HG02642 (cell line): ENCODE results near the gene GIGYF2.
"Not testable (repeated sequence)": the region's sequence is repeated elsewhere in the genome, so short reads cannot be mapped to it uniquely, and the experiment has no call there.

Experiments used
- ATAC-seq: cut with Tn5 transposase; IDR thresholded peaks from one replicate; pipeline ENCODE4 v1.9.1; 2021; ENCODE audit warnings: mild to moderate bottlenecking; ENCODE audit not compliant: unreplicated experiment, poor library complexity

The GIGYF2 gene

GRCh38 chr2:232685391-232685790 lies 11.7 kb upstream of the GIGYF2 start:
- not testable (repeated sequence) for ATAC-seq

GRCh38 chr2:232687382-232688160 lies 9.6 kb upstream of the GIGYF2 start:
- no peak for ATAC-seq

GRCh38 chr2:232688201-232688600 lies 8.9 kb upstream of the GIGYF2 start:
- ATAC-seq, result no peak

GRCh38 chr2:232689152-232689910 lies 7.8 kb upstream of the GIGYF2 start:
- ATAC-seq, result no peak

- not testable (repeated sequence) for ATAC-seq
Measured at GRCh38 chr2:232691117-232691516, 6.0 kb upstream of the GIGYF2 start.

- no peak for ATAC-seq
Measured at GRCh38 chr2:232693344-232693743, 3.8 kb upstream of the GIGYF2 start.

- no peak for ATAC-seq
Measured at GRCh38 chr2:232696609-232697058, 497 bp upstream of the GIGYF2 start.

- ATAC-seq, result no peak
Measured at GRCh38 chr2:232697807-232698110, 628 bp downstream of the GIGYF2 start.

- no peak for ATAC-seq
Measured at GRCh38 chr2:232698556-232699091, 1.5 kb downstream of the GIGYF2 start.

- ATAC-seq, result no peak
Measured at GRCh38 chr2:232699110-232699509, 2.0 kb downstream of the GIGYF2 start.

GRCh38 chr2:232700154-232700553 lies 3.0 kb downstream of the GIGYF2 start:
- ATAC-seq, result no peak

- no peak for ATAC-seq
Measured at GRCh38 chr2:232707076-232707475, 9.9 kb downstream of the GIGYF2 start.

GRCh38 chr2:232713505-232713904 lies 16.4 kb downstream of the GIGYF2 start:
- no peak for ATAC-seq

- ATAC-seq, result no peak
Measured at GRCh38 chr2:232714969-232715368, 17.8 kb downstream of the GIGYF2 start.

- not testable (repeated sequence) for ATAC-seq
Measured at GRCh38 chr2:232720056-232720455, 22.9 kb downstream of the GIGYF2 start.

- ATAC-seq, result no peak
Measured at GRCh38 chr2:232721261-232721660, 24.1 kb downstream of the GIGYF2 start.

GRCh38 chr2:232721882-232722281 lies 24.8 kb downstream of the GIGYF2 start:
- ATAC-seq, result no peak

- ATAC-seq, result no peak
Measured at GRCh38 chr2:232723027-232723426, 25.9 kb downstream of the GIGYF2 start.

GRCh38 chr2:232728785-232729184 lies 31.7 kb downstream of the GIGYF2 start:
- no peak for ATAC-seq

- no peak for ATAC-seq
Measured at GRCh38 chr2:232731470-232731869, 34.3 kb downstream of the GIGYF2 start.

GRCh38 chr2:232741294-232741693 lies 44.2 kb downstream of the GIGYF2 start:
- ATAC-seq, result no peak
